DMS153 (cell line): ENCODE measurements around the gene NEK9.
"Not testable (repeated sequence)": the region's sequence is repeated elsewhere in the genome, so short reads cannot be mapped to it uniquely, and the experiment has no call there.

ENCODE experiments used
- DNase-seq: peaks from one replicate; lab custom pipeline; 2025; lab: John Stamatoyannopoulos, UW

NEK9 gene

GRCh38 chr14:75107186-75107585 is 19.7 kb downstream of the NEK9 start:
- no peak for DNase-seq

GRCh38 chr14:75101491-75101890 is 25.4 kb downstream of the NEK9 start:
- DNase-seq = no peak

- no peak for DNase-seq
These were observed 28.2 kb downstream of the NEK9 start for GRCh38 chr14:75098682-75099081.

GRCh38 chr14:75098212-75098611 is 28.6 kb downstream of the NEK9 start:
- no peak for DNase-seq

GRCh38 chr14:75096959-75097358 is 29.9 kb downstream of the NEK9 start:
- no peak for DNase-seq

GRCh38 chr14:75095690-75096089 is 31.2 kb downstream of the NEK9 start:
- DNase-seq = no peak

GRCh38 chr14:75094896-75095295 is 32.0 kb downstream of the NEK9 start:
- DNase-seq = no peak

- DNase-seq = no peak
These were observed 34.1 kb downstream of the NEK9 start for GRCh38 chr14:75092698-75093097.

- DNase-seq = no peak
These were observed 35.6 kb downstream of the NEK9 start for GRCh38 chr14:75091251-75091650.

GRCh38 chr14:75090353-75090752 is 36.5 kb downstream of the NEK9 start:
- DNase-seq = no peak

- no peak for DNase-seq
These were observed 38.1 kb downstream of the NEK9 start for GRCh38 chr14:75088566-75089373.

GRCh38 chr14:75088153-75088552 is 38.7 kb downstream of the NEK9 start:
- DNase-seq = no peak

GRCh38 chr14:75084513-75084912 is 42.3 kb downstream of the NEK9 start:
- DNase-seq = no peak

GRCh38 chr14:75083271-75083670 is 43.6 kb downstream of the NEK9 start:
- no peak for DNase-seq

GRCh38 chr14:75081660-75082229 is 45.1 kb downstream of the NEK9 start:
- DNase-seq = no peak

GRCh38 chr14:75079521-75079920 is 47.3 kb downstream of the NEK9 start:
- DNase-seq = no peak

GRCh38 chr14:75077794-75078193 is 49.1 kb downstream of the NEK9 start:
- DNase-seq = no peak

GRCh38 chr14:75070383-75070782 is 56.5 kb downstream of the NEK9 start:
- DNase-seq = no peak

GRCh38 chr14:75069811-75070145 is 57.1 kb downstream of the NEK9 start:
- no peak for DNase-seq

GRCh38 chr14:75069121-75069810 is 57.6 kb downstream of the NEK9 start, which contains the start of gene ZC2HC1C:
TSS of gene ZC2HC1C (plus strand) at chr14:75069641. CDS start at chr14:75070574, 933 bp downstream.
- peak; percentile 87 for DNase-seq

- no peak for DNase-seq
These were observed 58.3 kb downstream of the NEK9 start for GRCh38 chr14:75068294-75069120.

- not testable (repeated sequence) for DNase-seq
These were observed 59.1 kb downstream of the NEK9 start for GRCh38 chr14:75067765-75068164.
